Measurements from ENCODE around the gene HDHD5. TPM values are rescaled to one million over a fixed set of nuclear protein-coding genes. Genes with fewer than 3 reads are reported as not detected.

The HDHD5 gene
- total RNA-seq, 4 donors from 2014 or later = 29.9 to 45.1 (median 38.8) TPM

DNA sequence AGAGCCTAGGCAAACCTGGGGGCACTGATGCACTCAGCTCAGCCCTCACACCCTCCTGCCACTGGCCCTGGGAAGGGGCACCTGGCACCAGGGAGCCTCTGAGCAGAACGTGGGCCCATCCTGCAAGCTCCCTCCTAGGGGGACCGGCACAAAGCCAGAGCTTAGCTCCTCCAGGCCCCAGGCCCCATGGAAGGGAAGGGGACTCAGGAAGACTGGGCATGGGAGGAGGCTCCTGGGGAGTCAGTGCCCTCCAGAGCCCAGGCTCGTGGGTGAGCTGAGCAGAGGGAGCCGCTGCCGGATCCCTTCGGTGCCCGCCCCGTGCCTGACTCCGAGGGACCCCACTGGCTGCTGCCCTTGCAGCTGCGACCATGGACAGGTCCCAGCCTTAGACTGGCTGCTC is 31.6 kb upstream of the HDHD5 start:
- intact Hi-C loops (cut with DNase I) = no loop called here
- Histone ChIP-seq H3K4me3 (no peak overlapping the region), H3K9me3 (no peaks in the 10 kb centered on the region), H3K4me1 (no peaks in the 10 kb centered on the region), H3K27ac (replicated peaks in 1 of 4) (no peak overlapping the region), H3K27me3 (no peaks in the 10 kb centered on the region), H3K36me3 (peaks cover 0 to 47% (median 3%) of the 10 kb centered on the region in 4 donors)
- DNase-seq (ENCODE audit: extremely low spot score) = no peak
- TF ChIP-seq POLR2AphosphoS5 (IDR thresholded peaks at IDR 0.05) = no peak
- WGBS = 100% methylated on average over 4 of the region's 10 CpGs

DNA sequence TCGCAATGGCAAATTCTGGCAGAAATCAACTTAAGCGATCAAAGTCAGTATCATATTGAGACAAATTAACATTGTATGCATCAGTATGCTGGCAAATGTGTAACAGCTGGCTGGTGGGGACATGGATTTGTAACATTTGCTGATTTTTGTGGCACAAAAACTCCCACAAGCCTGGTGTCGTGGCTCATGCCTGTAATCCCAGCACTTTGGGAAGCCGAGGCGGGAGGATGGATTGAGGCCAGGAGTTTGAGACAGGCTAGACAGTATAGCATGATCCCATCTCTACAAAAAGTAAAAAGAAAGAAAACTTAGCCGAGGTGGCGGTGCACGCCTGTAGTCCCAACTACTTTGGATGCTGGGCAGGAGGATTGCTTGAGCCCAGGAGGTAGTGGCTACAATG is 17.6 kb upstream of the HDHD5 start:
- no peak for TF ChIP-seq POLR2AphosphoS5 (IDR thresholded peaks at IDR 0.05)
- TF ChIP-seq POLR2A (IDR thresholded peaks at IDR 0.05; ENCODE audit: low read depth) = no peak
- TF ChIP-seq EP300 (IDR thresholded peaks at IDR 0.05) = no peak
- TF ChIP-seq, protein P1, sequence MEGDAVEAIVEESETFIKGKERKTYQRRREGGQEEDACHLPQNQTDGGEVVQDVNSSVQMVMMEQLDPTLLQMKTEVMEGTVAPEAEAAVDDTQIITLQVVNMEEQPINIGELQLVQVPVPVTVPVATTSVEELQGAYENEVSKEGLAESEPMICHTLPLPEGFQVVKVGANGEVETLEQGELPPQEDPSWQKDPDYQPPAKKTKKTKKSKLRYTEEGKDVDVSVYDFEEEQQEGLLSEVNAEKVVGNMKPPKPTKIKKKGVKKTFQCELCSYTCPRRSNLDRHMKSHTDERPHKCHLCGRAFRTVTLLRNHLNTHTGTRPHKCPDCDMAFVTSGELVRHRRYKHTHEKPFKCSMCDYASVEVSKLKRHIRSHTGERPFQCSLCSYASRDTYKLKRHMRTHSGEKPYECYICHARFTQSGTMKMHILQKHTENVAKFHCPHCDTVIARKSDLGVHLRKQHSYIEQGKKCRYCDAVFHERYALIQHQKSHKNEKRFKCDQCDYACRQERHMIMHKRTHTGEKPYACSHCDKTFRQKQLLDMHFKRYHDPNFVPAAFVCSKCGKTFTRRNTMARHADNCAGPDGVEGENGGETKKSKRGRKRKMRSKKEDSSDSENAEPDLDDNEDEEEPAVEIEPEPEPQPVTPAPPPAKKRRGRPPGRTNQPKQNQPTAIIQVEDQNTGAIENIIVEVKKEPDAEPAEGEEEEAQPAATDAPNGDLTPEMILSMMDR (IDR thresholded peaks at IDR 0.05) = no peak
- Histone ChIP-seq H3K9me3 (no peaks in the 10 kb centered on the region), H3K27me3 (no peaks in the 10 kb centered on the region), H3K4me3 (no peak overlapping the region), H3K36me3 (peaks cover 0 to 22% (median 0%) of the 10 kb centered on the region in 4 donors), H3K4me1 (peaks cover 7 to 11% (median 9%) of the 10 kb centered on the region in 4 donors), H3K27ac (replicated peaks in 1 of 4) (no peak overlapping the region)
- DNase-seq (ENCODE audit: extremely low spot score) = no peak
- 95% methylated on average over 8 of the region's 8 CpGs for WGBS
- intact Hi-C loops (cut with DNase I) = loop anchor here (10.0 kb wide), 1 partner anchor 458 kb away; the partner anchor contains the start of gene BCL2L13

GRCh38 chr22:17172029-17172833 is 13.2 kb upstream of the HDHD5 start:
- H3K36me3 ChIP-seq = no peaks in the 10 kb centered on the region
- H3K9me3 ChIP-seq = no peaks in the 10 kb centered on the region
- intact Hi-C loops (cut with DNase I) = loop anchor here (2.0 to 10.0 kb wide), 3 partner anchors 95 to 463 kb away; partner anchors contain the start of gene BCL2L13
- peak overlapping the region; percentile 73 to 85 (median 80) for H3K4me3 ChIP-seq
- H3K4me1 ChIP-seq = peaks cover 10 to 25% (median 23%) of the 10 kb centered on the region in 4 donors
- H3K27me3 ChIP-seq = no peaks in the 10 kb centered on the region
- no peak for DNase-seq (ENCODE audit: extremely low spot score)
- TF ChIP-seq POLR2AphosphoS5 (IDR thresholded peaks at IDR 0.05) (no peak), EP300 (IDR thresholded peaks at IDR 0.05) (no peak), POLR2A (IDR thresholded peaks at IDR 0.05; ENCODE audit: low read depth) (no peak)
- TF ChIP-seq, protein P1 (IDR thresholded peaks at IDR 0.05) = no peak
- 46% methylated on average over 21 of the region's 24 CpGs for WGBS
- H3K27ac ChIP-seq (replicated peaks in 1 of 4) = peak overlapping the region; percentile 92 to 97 (median 96)

DNA sequence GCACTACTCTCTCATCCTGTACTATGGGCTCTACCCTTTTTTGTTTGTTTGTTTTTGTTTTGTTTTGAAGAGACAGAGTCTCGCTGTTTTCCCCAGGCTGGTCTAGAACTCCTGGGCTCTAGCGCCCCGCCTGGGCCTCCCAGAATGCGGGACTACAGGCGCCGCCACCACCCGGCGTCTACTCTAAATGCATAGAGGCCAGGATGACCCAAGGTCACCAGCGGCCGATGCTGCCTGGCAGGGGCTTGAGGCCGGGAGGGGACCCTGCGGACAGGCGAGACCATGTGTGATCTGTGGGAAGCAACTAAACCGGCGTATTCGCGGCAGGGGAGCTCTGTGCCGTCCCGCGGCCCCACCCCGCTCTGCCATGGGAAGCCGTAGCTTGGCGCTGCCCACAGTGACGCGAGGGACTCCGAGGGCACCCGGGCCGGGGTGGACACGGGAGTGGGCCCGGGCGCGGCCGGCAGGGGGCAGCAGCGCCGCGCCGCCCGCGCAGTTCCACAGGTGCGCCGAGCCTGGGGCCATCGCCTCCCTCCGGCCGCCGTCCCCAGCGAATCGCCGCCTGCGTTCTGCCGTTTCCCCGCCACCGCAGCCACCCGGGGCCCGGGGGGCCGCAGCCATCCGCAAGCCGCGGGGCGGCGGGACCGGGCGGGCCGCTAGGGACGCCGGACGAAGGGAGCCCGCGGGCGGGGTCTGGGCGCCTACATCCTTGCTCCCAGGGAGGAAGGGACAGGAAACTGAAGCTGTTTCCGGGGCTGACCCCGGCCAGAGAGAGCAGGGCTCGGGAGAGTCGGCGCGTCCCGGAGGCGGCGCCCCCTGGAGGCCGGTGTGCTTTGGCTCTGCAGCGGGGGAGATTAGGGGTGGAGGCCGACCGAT is 12.3 kb upstream of the HDHD5 start:
- no peaks in the 10 kb centered on the region for H3K36me3 ChIP-seq
- H3K27ac ChIP-seq (replicated peaks in 1 of 4) = peak overlapping the region; percentile 92 to 97 (median 96)
- H3K4me1 ChIP-seq = peaks cover 10 to 28% (median 23%) of the 10 kb centered on the region in 4 donors
- H3K27me3 ChIP-seq = no peaks in the 10 kb centered on the region
- peak; percentile 95 for DNase-seq (ENCODE audit: extremely low spot score)
- intact Hi-C loops (cut with DNase I) = loop anchor here (2.0 to 10.0 kb wide), 3 partner anchors 94 to 463 kb away; partner anchors contain the start of gene BCL2L13
- H3K9me3 ChIP-seq = no peaks in the 10 kb centered on the region
- TF ChIP-seq POLR2AphosphoS5 (IDR thresholded peaks at IDR 0.05) (peak; percentile 39 to 44), POLR2A (IDR thresholded peaks at IDR 0.05; ENCODE audit: low read depth) (no peak), EP300 (IDR thresholded peaks at IDR 0.05) (no peak)
- TF ChIP-seq, protein P1 (IDR thresholded peaks at IDR 0.05) = peak; percentile 62 to 88 (median 71)
- 2% methylated on average over 42 of the region's 83 CpGs for WGBS
- peak overlapping the region; percentile 73 to 85 (median 80) for H3K4me3 ChIP-seq
